Skeletal muscle satellite cell (primary cell): ENCODE measurements around the gene TMEM167B.

Experiments
- H3K27me3 ChIP-seq: 2 replicates; pipeline ENCODE4 v1.7.0; 2013; ENCODE audit warnings: low read length; ENCODE audit not compliant: control insufficient read depth, insufficient read depth
- H3K36me3 ChIP-seq: 2 replicates; pipeline ENCODE4 v1.7.0; 2013; ENCODE audit warnings: mild to moderate bottlenecking, control low read depth, low read length; ENCODE audit not compliant: insufficient read depth
- H3K4me1 ChIP-seq: 2 replicates; pipeline ENCODE4 v1.7.0; 2013; ENCODE audit warnings: low read length; ENCODE audit not compliant: control insufficient read depth, insufficient read depth
- H3K4me2 ChIP-seq: 2 replicates; pipeline ENCODE4 v1.7.0; 2013; ENCODE audit warnings: mild to moderate bottlenecking, low read length
- H3K4me3 ChIP-seq: 2 replicates; pipeline ENCODE4 v1.7.0; 2013; ENCODE audit warnings: low read length
- H3K9ac ChIP-seq: 2 replicates; pipeline ENCODE4 v1.7.0; 2013; ENCODE audit warnings: mild to moderate bottlenecking, low read depth, low read length, moderate library complexity
- H3K9me3 ChIP-seq: replicated peaks from 2 replicates; pipeline ENCODE4 v1.7.0; 2013; ENCODE audit warnings: mild to moderate bottlenecking, control low read depth, low read length

TMEM167B gene

DNA sequence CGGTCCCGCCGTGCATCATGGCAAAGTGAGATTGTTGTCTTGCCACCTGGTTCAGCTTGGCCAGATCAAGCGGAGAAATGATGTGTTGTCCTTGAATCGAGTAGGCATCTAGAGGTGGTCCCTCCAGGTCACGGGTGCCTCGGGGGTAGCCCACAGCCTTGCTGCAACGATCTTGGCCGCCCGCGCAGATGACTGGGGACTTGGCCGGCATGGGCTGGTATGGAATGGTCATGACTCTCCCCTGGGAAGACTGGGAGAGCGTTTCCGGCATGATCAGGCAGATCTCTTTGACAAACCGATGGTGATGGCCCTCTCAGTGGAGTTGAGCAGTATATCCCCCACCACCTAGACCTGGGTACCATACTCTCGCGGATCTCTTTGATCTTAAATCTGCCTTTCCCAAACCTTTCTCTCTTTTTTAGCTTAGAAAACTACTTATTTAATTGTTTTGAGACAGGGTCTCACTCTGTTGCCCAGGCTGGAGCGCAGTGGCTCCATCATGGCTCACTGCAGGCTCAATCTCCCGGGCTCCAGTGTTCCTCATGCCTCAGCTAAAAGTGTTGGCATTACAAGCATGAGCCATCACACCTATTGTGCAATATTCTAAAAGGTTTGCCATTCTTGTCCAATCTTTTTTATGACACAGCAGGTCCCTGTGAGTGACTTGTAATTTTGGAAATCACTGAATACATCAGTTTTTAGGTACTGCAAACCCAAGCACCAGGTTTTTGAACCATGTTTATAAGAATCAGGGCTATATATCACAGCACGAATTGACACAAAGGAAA is 14.0 kb downstream of the TMEM167B start:
- peaks cover 3% of the 10 kb centered on the region for H3K4me1 ChIP-seq
- no peak overlapping the region for H3K4me3 ChIP-seq
- H3K36me3 ChIP-seq: peaks cover 3% of the 10 kb centered on the region
- no peaks in the 10 kb centered on the region for H3K9me3 ChIP-seq
- peaks cover 4% of the 10 kb centered on the region for H3K27me3 ChIP-seq
- H3K4me2 ChIP-seq: no peak overlapping the region
- no peak overlapping the region for H3K9ac ChIP-seq

DNA sequence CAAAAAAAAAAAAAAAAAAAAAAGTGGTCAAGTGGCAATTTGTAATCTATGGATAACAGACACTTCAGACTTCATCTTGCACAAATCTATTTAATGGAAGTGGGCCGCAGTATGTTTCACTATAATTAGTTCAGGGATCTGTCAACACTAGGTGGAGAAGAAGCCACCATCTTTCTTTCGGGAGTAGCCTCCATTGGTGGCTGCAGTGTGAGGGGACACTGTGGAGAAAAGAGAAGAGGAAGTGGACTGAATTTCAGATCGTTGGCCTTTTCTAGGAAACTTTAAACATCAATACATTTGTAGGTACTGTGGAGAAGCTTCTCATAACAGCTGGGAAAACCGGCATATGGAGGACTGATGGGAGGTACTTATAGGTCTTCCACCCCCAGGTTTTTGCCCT is 15.3 kb downstream of the TMEM167B start:
- Histone ChIP-seq H3K27me3 (peaks cover 12% of the 10 kb centered on the region), H3K4me1 (peaks cover 3% of the 10 kb centered on the region), H3K36me3 (no peaks in the 10 kb centered on the region), H3K4me3 (no peak overlapping the region), H3K9me3 (no peaks in the 10 kb centered on the region), H3K9ac (no peak overlapping the region), H3K4me2 (no peak overlapping the region)

DNA sequence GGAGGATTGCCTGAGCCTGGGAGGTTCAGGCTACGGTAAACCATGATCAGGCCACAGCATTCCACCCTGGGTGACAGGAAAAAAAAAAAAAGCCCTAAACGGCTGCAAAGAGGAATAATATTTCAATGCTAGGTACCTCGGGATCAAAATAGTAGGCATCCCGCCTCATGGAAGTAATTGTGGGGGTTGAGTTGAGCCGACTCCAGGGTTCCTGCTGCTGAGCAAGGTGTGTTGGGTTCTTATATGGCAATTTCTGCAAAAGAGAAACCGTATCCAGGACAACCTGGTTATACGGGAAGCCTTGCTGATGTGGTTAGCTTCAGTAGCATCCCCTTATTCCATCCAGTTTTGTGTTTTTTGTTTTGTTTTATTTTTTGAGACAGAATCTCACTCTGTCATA is 17.2 kb downstream of the TMEM167B start:
- Histone ChIP-seq H3K9ac (no peak overlapping the region), H3K27me3 (peaks cover 13% of the 10 kb centered on the region), H3K4me1 (peaks cover 5% of the 10 kb centered on the region), H3K9me3 (no peaks in the 10 kb centered on the region), H3K4me2 (no peak overlapping the region), H3K36me3 (no peaks in the 10 kb centered on the region), H3K4me3 (no peak overlapping the region)

DNA sequence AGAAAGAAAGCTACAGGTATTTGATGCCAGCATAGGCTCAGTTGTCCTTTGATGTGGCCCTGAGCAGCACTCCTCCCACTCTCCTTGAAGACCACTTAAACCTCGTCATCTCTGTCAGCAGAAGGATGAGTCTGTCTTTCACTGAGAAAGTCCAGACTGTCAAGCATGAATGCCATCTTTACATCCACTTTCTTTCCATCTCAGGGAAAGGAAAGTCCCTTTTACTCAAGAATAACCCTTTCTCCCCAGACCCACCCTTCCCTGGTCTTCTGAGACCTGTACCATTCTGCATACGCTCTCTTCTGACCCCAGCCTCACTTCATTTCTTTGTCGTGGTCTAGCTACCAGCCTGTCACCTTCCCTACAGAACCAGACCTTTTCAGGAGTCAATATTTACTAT is 19.3 kb downstream of the TMEM167B start:
- H3K4me1 ChIP-seq: peaks cover 21% of the 10 kb centered on the region
- H3K9me3 ChIP-seq: no peaks in the 10 kb centered on the region
- no peaks in the 10 kb centered on the region for H3K36me3 ChIP-seq
- H3K4me2 ChIP-seq: no peak overlapping the region
- H3K27me3 ChIP-seq: peaks cover 34% of the 10 kb centered on the region
- no peak overlapping the region for H3K4me3 ChIP-seq
- no peak overlapping the region for H3K9ac ChIP-seq

DNA sequence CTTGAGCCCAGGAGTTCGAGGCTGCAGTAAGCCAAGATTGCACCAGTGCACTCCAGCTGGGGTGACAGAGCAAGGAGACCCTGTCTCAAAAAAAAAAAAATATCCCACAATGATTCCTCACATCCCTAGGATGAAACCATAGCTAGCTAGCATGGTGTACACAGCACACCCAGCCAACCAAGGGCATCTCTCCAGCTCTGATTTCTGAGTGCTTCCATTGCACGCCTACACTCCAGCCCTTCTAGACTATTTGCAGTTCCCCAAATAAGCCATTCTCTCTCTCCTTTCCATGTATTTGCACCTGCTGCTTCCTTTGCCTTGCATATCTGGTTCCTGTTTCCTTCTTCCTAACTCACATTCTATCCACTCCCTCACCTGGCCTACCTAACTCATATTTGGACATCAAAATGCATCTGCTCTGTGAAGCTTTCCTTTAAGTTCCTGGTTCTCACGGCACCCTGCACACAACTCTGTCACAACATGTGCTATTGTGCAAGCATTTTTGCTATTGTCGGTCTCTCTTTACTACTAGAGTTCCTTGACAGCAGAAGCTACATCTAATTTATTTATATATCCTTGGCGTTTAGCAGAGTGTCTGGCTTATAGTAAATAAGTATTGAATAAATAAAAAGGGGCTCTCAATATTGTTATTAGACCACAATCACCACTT is 21.0 kb downstream of the TMEM167B start:
- H3K27me3 ChIP-seq: peaks cover 47% of the 10 kb centered on the region
- no peak overlapping the region for H3K9ac ChIP-seq
- H3K4me2 ChIP-seq: no peak overlapping the region
- no peak overlapping the region for H3K4me3 ChIP-seq
- H3K4me1 ChIP-seq: peaks cover 21% of the 10 kb centered on the region
- H3K36me3 ChIP-seq: no peaks in the 10 kb centered on the region
- H3K9me3 ChIP-seq: no peaks in the 10 kb centered on the region

DNA sequence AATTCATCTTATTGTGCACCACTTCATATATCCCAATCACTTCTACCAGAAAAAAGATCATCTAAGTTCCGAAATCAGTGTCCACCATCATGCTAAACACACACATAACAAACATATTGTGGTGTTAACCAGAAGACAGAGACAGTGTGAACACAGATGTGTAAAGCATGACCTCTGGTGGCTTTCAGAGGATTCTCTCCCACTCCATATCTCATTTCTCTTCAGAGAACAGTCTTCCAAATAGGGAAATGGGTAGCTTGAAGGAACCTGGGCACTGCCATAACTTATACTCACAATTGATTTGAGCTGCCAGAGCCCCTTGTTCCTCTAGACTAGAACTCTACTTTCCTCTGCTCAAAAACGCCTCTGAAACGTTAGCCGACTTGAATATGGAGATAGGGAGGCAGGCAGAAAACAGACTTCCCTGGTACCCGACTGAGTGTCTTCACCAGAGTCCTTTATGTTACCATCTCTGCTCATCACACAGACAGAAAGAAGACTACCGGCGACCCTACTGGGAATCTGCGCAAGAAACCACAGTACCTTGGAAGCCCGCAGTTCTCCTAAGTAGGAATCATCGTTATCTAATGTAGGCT is 21.6 kb downstream of the TMEM167B start:
- H3K4me3 ChIP-seq: peak overlapping the region; percentile 46
- H3K9ac ChIP-seq: peak overlapping the region; percentile 16
- peaks cover 21% of the 10 kb centered on the region for H3K4me1 ChIP-seq
- H3K36me3 ChIP-seq: no peaks in the 10 kb centered on the region
- H3K4me2 ChIP-seq: peak overlapping the region; percentile 76
- H3K27me3 ChIP-seq: peaks cover 47% of the 10 kb centered on the region
- no peaks in the 10 kb centered on the region for H3K9me3 ChIP-seq

DNA sequence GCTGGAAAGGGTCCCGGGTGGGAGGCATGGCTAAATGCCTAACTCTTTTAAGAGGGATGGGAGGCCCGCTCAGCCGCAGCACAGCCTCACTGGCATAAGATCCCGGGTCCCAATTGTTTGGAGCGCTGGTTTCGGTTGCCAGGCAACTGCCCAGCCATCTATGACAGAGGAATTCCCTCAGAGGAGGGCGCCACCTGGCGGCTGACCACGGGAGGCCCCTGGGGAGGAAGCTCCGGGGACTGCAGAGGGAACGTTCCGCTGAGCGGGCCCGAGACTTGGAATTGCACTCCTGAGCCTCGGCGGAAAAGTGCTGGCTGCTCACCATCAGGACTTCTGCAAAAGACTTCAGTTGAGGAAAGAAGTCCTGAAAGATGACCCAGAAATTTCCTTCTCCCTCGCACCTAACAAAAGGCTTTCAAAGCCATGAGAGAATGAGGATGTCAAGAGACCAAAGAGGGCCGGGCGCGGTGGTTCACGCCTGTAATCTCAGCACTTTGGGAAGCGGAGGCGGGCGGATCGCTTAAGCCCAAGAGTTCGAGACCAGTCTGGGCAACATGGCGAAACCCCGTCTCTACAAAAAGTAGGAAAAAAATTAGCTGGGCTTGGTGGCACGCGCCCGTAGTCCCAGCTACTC is 22.2 kb downstream of the TMEM167B start:
- Histone ChIP-seq H3K4me1 (peaks cover 21% of the 10 kb centered on the region), H3K9me3 (no peaks in the 10 kb centered on the region), H3K4me2 (peak overlapping the region; percentile 76), H3K9ac (peak overlapping the region; percentile 16), H3K36me3 (no peaks in the 10 kb centered on the region), H3K4me3 (peak overlapping the region; percentile 46), H3K27me3 (peaks cover 47% of the 10 kb centered on the region)

DNA sequence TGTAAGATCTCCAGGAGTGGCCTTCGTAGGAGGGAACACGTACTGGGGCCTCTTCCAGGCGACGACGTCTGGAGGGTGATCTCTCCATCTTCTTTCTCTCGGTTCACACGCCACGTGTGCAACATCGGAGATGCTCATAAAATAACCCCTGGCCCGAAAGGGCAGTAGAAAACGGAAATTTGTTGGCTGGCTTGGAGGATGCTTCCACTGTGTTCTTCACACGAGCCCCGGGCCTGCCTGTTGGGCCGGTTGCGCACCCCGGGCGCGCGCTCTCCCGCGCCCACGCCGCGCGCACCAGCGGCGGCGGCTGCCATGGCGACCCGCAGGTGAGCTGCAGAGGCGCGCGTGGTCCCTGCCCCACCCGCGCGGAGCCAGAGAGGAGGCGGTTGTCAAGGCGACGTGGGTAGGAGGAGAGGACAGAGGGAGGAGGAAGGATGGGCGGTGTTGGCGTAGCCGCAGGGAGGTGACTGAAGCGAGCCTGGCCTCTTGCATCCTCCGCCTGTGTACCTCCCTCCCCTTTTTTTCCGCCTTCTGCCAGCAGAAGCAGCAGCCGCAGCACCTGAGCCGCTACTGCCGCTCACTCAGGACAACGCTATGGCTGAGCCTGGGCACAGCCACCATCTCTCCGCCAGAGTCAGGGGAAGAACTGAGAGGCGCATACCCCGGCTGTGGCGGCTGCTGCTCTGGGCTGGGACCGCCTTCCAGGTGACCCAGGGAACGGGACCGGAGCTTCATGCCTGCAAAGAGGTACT is 23.2 kb downstream of the TMEM167B start, which contains the start of gene ELAPOR1:
ELAPOR1 (plus strand) TSS at position 526 of the 752 bp plus-strand sequence; CDS start at position 595, 69 bp downstream.
- Histone ChIP-seq H3K4me2 (peak within 1 kb of the TSS; percentile 76), H3K9me3 (no peaks in the 10 kb centered on the region), H3K4me1 (peaks cover 21% of the 10 kb centered on the region), H3K27me3 (peaks cover 49% of the 10 kb centered on the region), H3K4me3 (peak within 1 kb of the TSS; percentile 61), H3K36me3 (no peaks in the 10 kb centered on the region), H3K9ac (no peak within 1 kb of the TSS)

DNA sequence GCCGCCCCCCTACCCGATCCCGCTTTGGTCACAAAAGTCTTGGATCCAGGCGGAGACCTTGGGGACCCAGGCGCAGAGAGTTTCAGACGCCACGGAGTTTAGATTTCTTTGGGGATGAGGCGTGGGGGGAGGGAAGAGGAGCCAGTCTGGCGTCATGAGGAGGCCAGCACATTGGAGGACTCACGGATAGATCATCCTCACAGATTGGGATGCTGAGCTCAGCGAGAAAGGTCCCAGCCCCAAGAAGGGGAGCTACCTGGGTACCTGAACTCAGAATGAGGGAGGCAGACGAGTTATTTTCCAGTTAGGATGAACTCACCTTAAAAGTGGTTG is 23.7 kb downstream of the TMEM167B start:
- Histone ChIP-seq H3K27me3 (peaks cover 49% of the 10 kb centered on the region), H3K9ac (no peak overlapping the region), H3K4me3 (no peak overlapping the region), H3K9me3 (no peaks in the 10 kb centered on the region), H3K4me2 (peak overlapping the region; percentile 76), H3K36me3 (no peaks in the 10 kb centered on the region), H3K4me1 (peaks cover 21% of the 10 kb centered on the region)

DNA sequence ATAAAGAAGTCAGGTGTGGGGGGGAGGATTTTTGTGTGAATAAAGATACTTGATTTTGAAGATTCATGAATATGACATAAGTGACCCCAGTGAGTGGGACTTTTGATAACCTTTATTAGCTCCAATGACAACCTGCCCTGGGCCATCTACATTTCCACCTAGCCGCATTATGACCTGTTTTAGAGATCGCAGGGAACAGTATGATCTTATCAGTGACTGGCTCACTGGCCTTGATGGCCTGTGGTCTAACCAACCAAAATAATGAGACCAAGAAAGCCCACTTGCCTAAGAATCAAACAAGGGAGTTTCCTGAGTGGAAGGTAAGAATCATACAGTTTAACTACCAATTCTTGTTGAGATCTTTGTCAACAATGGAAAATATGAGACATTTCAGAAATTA is 25.1 kb downstream of the TMEM167B start:
- Histone ChIP-seq H3K9ac (no peak overlapping the region), H3K4me1 (peaks cover 21% of the 10 kb centered on the region), H3K27me3 (peaks cover 43% of the 10 kb centered on the region), H3K4me3 (no peak overlapping the region), H3K4me2 (no peak overlapping the region), H3K9me3 (no peaks in the 10 kb centered on the region), H3K36me3 (no peaks in the 10 kb centered on the region)

DNA sequence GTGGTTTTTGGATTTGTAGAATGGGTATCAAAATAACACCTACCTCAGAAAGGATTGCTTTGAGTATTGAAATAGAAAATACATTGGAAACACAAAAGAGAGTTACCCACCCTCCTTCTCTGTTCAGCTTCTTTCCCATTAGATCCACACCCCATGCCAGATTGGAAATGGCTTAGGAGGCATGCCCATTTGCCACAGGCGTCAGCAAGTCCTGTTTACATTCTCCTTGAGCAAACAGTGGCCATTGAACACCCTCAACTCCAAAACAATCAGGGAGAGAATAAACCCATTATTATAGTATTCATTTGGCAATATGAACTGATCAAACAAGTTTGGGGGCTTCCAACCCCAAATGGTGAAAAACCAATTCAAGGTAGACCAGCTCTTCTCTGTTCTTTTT is 25.7 kb downstream of the TMEM167B start:
- H3K4me1 ChIP-seq: peaks cover 21% of the 10 kb centered on the region
- no peaks in the 10 kb centered on the region for H3K36me3 ChIP-seq
- H3K27me3 ChIP-seq: peaks cover 41% of the 10 kb centered on the region
- H3K4me2 ChIP-seq: no peak overlapping the region
- no peak overlapping the region for H3K4me3 ChIP-seq
- H3K9ac ChIP-seq: no peak overlapping the region
- no peaks in the 10 kb centered on the region for H3K9me3 ChIP-seq
